Fibroblast of gingiva (primary cell): ENCODE results near the gene HOXA9.

ENCODE experiments used
- DNase-seq: peaks from one replicate; pipeline ENCODE4 v3.0.0-alpha.2; 2011; ENCODE audit warnings: low read depth

HOXA9 gene

GRCh38 chr7:27165089-27165995, at the start of gene HOXA9:
Gene HOXA9 (minus strand): TSS chr7:27165537. CDS start chr7:27165457, 80 bp downstream.
- DNase-seq = no peak

- no peak for DNase-seq
Measured at GRCh38 chr7:27214239-27214950, 49.1 kb upstream of the HOXA9 start.

- DNase-seq = no peak
Measured at GRCh38 chr7:27213433-27214238, 48.3 kb upstream of the HOXA9 start.

GRCh38 chr7:27212497-27213432, 47.4 kb upstream of the HOXA9 start:
- DNase-seq = no peak

- DNase-seq = no peak
Measured at GRCh38 chr7:27211764-27212204, 46.4 kb upstream of the HOXA9 start.

- no peak for DNase-seq
Measured at GRCh38 chr7:27211084-27211446, 45.7 kb upstream of the HOXA9 start.

- DNase-seq = peak; percentile 11
Measured at GRCh38 chr7:27210441-27211083, 45.2 kb upstream of the HOXA9 start.

GRCh38 chr7:27209933-27210440, 44.6 kb upstream of the HOXA9 start:
- no peak for DNase-seq

- no peak for DNase-seq
Measured at GRCh38 chr7:27208998-27209397, 43.7 kb upstream of the HOXA9 start.

- DNase-seq = no peak
Measured at GRCh38 chr7:27207348-27207985, 42.1 kb upstream of the HOXA9 start.

GRCh38 chr7:27205325-27206280, 40.3 kb upstream of the HOXA9 start:
- no peak for DNase-seq

GRCh38 chr7:27204851-27205322, 39.5 kb upstream of the HOXA9 start:
- no peak for DNase-seq

GRCh38 chr7:27203964-27204594, 38.7 kb upstream of the HOXA9 start:
- DNase-seq = no peak

- DNase-seq = no peak
Measured at GRCh38 chr7:27203365-27203953, 38.1 kb upstream of the HOXA9 start.

GRCh38 chr7:27202862-27203134, 37.5 kb upstream of the HOXA9 start:
- DNase-seq = no peak

- no peak for DNase-seq
Measured at GRCh38 chr7:27202018-27202861, 36.9 kb upstream of the HOXA9 start.

GRCh38 chr7:27201580-27202017, 36.3 kb upstream of the HOXA9 start:
- no peak for DNase-seq
